K562 (cell line): ENCODE measurements around the gene CCDC70.

Experiments
- NFATC3 ChIP-seq: fragments of 450-650 bp; IDR thresholded peaks from 2 replicates; pipeline ENCODE4 v1.6.1; 2017; ENCODE audit warnings: mild to moderate bottlenecking
- NRF1 ChIP-seq, 2 experiments: fragments of 450-650 bp; IDR thresholded peaks in 1 of 2; conservative IDR thresholded peaks in 1 of 2; 2 replicates each; pipeline ENCODE4 v1.6.1; 2014; ENCODE audit warnings: mild to moderate bottlenecking in 2 of 2

DNA sequence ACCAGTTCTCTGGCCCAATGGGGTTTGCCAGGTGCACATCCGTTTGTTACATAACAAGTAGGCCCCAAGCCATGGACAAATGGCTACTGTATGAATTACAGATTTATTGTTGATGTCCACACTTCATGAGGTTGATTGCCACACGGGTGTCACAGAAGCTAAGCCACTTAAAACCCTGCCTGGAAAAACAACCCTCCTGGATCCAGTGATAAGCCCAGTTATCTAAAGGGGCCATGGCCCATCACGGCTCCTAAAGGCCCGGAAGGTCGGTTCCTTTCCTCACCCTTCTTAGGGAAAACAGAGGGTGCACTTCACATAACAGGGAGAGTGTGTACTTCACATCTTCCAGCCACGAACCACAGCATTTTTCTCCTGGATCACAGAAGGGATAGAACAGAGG lies 20.9 kb upstream of the CCDC70 start:
- TF ChIP-seq NFATC3, result no peak
- TF ChIP-seq NRF1 (conservative IDR thresholded peaks at IDR 0.05 in 1 of 2, IDR thresholded peaks at IDR 0.05 in 1 of 2), result no peak
